Neural cell (in vitro differentiated cells): ENCODE data around the gene SHB. TPM values are rescaled to one million over a fixed set of nuclear protein-coding genes. Genes with fewer than 3 reads are reported as not detected.

ENCODE experiments used
- H2AFZ ChIP-seq: fragments of 200-600, 300-800 bp; sonication (generic), shearing (Covaris generic); 2 replicates; pipeline ENCODE4 v1.6.0; 2014; ENCODE audit warnings: low read depth, mild to moderate bottlenecking, antibody characterized with exemption, low read length, moderate library complexity
- H3F3A ChIP-seq: fragments of 200-600 bp; shearing (Covaris generic); 2 replicates; pipeline ENCODE4 v1.6.1; 2016; ENCODE audit warnings: mild to moderate bottlenecking, moderate library complexity, mixed read lengths, antibody characterized with exemption, low read length; ENCODE audit not compliant: insufficient read depth, poor library complexity, severe bottlenecking
- H3K27ac ChIP-seq: fragments of 200-600, 300-800 bp; sonication (generic), shearing (Covaris generic); 2 replicates; pipeline ENCODE4 v1.5.1; 2014; ENCODE audit warnings: mild to moderate bottlenecking, low read length, moderate library complexity
- H3K27me3 ChIP-seq: fragments of 300-800, 200-600 bp; sonication (generic), shearing (Covaris generic); 2 replicates; pipeline ENCODE4 v1.6.0; 2014; ENCODE audit warnings: mild to moderate bottlenecking, low read depth, low read length, moderate library complexity; ENCODE audit not compliant: insufficient read depth
- H3K36me3 ChIP-seq: fragments of 300-800, 200-600 bp; sonication (generic), shearing (Covaris generic); 2 replicates; pipeline ENCODE4 v1.5.1; 2014; ENCODE audit warnings: mild to moderate bottlenecking, antibody characterized with exemption, low read length, moderate library complexity; ENCODE audit not compliant: insufficient read depth
- H3K4me2 ChIP-seq: fragments of 300-800, 200-600 bp; sonication (generic), shearing (Covaris generic); 2 replicates; pipeline ENCODE4 v1.6.0; 2014; ENCODE audit warnings: mild to moderate bottlenecking, low read length
- H3K4me3 ChIP-seq: fragments of 300-800, 200-600 bp; sonication (generic), shearing (Covaris generic); 2 replicates; pipeline ENCODE4 v1.5.1; 2014; ENCODE audit warnings: mild to moderate bottlenecking, low read length, moderate library complexity
- H3K79me2 ChIP-seq: fragments of 200-600 bp; shearing (Covaris generic); replicated peaks from 2 replicates; pipeline ENCODE4 v1.6.0; 2014; ENCODE audit warnings: mild to moderate bottlenecking, low read length, moderate library complexity; ENCODE audit not compliant: insufficient read depth
- H3K9ac ChIP-seq: fragments of 300-800, 200-600 bp; sonication (generic), shearing (Covaris generic); 2 replicates; pipeline ENCODE4 v1.6.1; 2016; ENCODE audit warnings: mild to moderate bottlenecking, low read length, mixed read lengths
- H3K9me2 ChIP-seq: fragments of 200-600 bp; shearing (Covaris generic); 2 replicates; pipeline ENCODE4 v1.6.1; 2016; ENCODE audit warnings: mild to moderate bottlenecking, low read length, mixed read lengths; ENCODE audit not compliant: insufficient read depth
- H3K9me3 ChIP-seq: fragments of 200-600, 300-800 bp; sonication (generic), shearing (Covaris generic); 2 replicates; pipeline ENCODE4 v1.6.1; 2016; ENCODE audit warnings: mild to moderate bottlenecking, mixed run types, low read length, moderate library complexity, mixed read lengths
- H4K20me1 ChIP-seq: fragments of 200-600 bp; shearing (Covaris generic); 2 replicates; pipeline ENCODE4 v1.6.1; 2016; ENCODE audit warnings: mild to moderate bottlenecking, mixed run types; ENCODE audit not compliant: insufficient read depth
- EP300 ChIP-seq: fragments of 450-650 bp; conservative IDR thresholded peaks from 2 replicates; pipeline ENCODE4 v1.6.1; 2014; ENCODE audit warnings: antibody characterized with exemption, mild to moderate bottlenecking, moderate library complexity; ENCODE audit not compliant: poor library complexity, severe bottlenecking
- EZH2 ChIP-seq: fragments of 200-600, 300-800 bp; shearing (Covaris generic), sonication (generic); IDR thresholded peaks from 2 replicates; pipeline ENCODE4 v1.6.1; 2014; ENCODE audit warnings: antibody characterized with exemption, low read length, borderline replicate concordance, mild to moderate bottlenecking; ENCODE audit not compliant: insufficient read depth, poor library complexity, severe bottlenecking
- MXI1 ChIP-seq: fragments of 450-650 bp; conservative IDR thresholded peaks from 2 replicates; pipeline ENCODE4 v1.6.1; 2014; ENCODE audit warnings: antibody characterized with exemption, mild to moderate bottlenecking; ENCODE audit not compliant: poor library complexity, severe bottlenecking
- POLR2AphosphoS5 ChIP-seq: IDR thresholded peaks from 2 replicates; pipeline ENCODE4 v1.6.1; 2012
- RAD21 ChIP-seq: fragments of 450-650 bp; conservative IDR thresholded peaks from 2 replicates; pipeline ENCODE4 v1.6.1; 2014; ENCODE audit warnings: antibody characterized with exemption, mild to moderate bottlenecking, moderate library complexity
- SMC3 ChIP-seq: fragments of 450-650 bp; conservative IDR thresholded peaks from 2 replicates; pipeline ENCODE4 v1.6.1; 2014; ENCODE audit warnings: antibody characterized with exemption, mild to moderate bottlenecking, moderate library complexity; ENCODE audit not compliant: poor library complexity
- TAF1 ChIP-seq: IDR thresholded peaks from 2 replicates; pipeline ENCODE4 v1.6.1; 2012; ENCODE audit warnings: low read depth
- polyA plus RNA-seq: library from polyadenylated mRNA; depleted of rRNA; stranded (reverse); fragments of >200 nt; gene quantifications from 2 replicates; pipeline ENCODE4 v1.2.3, GENCODE V29; 2014
- TF ChIP-seq, protein P1 (sequence below): IDR thresholded peaks from 2 replicates; pipeline ENCODE4 v1.6.1; 2012; ENCODE audit warnings: borderline replicate concordance
- TF ChIP-seq, protein P2 (sequence below): fragments of 450-650 bp; IDR thresholded peaks from 2 replicates; pipeline ENCODE4 v1.5.1; 2014; ENCODE audit warnings: antibody characterized with exemption, mild to moderate bottlenecking, moderate library complexity; ENCODE audit not compliant: poor library complexity, severe bottlenecking

Gene SHB
- polyA plus RNA-seq, 1 donor from 2014 or later = 17.5 TPM

DNA sequence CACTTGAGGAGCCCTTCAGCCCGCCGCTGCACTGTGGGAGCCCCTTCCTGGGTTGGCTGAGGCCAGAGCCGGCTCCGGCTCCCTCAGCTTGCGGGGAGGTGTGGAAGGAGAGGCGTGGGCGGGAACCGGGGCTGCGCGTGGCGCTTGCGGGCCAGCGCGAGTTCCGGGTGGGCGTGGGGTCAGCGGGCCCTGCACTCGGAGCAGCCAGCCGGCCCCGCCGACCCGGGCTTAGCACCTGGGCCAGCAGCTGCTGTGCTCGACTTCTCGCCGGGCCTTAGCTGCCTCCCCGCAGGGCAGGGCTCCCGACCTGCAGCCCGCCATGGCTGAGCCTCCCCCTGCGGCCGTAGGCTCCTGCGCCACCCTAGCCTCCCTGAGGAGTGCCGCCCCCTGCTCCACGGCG is 6.2 kb upstream of the SHB start:
- H3K27me3 ChIP-seq = no peaks in the 10 kb centered on the region
- TF ChIP-seq EP300 (no peak), SMC3 (no peak), POLR2AphosphoS5 (no peak), EZH2 (no peak), TAF1 (no peak), MXI1 (no peak), RAD21 (no peak)
- TF ChIP-seq, protein P1, sequence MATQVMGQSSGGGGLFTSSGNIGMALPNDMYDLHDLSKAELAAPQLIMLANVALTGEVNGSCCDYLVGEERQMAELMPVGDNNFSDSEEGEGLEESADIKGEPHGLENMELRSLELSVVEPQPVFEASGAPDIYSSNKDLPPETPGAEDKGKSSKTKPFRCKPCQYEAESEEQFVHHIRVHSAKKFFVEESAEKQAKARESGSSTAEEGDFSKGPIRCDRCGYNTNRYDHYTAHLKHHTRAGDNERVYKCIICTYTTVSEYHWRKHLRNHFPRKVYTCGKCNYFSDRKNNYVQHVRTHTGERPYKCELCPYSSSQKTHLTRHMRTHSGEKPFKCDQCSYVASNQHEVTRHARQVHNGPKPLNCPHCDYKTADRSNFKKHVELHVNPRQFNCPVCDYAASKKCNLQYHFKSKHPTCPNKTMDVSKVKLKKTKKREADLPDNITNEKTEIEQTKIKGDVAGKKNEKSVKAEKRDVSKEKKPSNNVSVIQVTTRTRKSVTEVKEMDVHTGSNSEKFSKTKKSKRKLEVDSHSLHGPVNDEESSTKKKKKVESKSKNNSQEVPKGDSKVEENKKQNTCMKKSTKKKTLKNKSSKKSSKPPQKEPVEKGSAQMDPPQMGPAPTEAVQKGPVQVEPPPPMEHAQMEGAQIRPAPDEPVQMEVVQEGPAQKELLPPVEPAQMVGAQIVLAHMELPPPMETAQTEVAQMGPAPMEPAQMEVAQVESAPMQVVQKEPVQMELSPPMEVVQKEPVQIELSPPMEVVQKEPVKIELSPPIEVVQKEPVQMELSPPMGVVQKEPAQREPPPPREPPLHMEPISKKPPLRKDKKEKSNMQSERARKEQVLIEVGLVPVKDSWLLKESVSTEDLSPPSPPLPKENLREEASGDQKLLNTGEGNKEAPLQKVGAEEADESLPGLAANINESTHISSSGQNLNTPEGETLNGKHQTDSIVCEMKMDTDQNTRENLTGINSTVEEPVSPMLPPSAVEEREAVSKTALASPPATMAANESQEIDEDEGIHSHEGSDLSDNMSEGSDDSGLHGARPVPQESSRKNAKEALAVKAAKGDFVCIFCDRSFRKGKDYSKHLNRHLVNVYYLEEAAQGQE = no peak
- TF ChIP-seq, protein P2, sequence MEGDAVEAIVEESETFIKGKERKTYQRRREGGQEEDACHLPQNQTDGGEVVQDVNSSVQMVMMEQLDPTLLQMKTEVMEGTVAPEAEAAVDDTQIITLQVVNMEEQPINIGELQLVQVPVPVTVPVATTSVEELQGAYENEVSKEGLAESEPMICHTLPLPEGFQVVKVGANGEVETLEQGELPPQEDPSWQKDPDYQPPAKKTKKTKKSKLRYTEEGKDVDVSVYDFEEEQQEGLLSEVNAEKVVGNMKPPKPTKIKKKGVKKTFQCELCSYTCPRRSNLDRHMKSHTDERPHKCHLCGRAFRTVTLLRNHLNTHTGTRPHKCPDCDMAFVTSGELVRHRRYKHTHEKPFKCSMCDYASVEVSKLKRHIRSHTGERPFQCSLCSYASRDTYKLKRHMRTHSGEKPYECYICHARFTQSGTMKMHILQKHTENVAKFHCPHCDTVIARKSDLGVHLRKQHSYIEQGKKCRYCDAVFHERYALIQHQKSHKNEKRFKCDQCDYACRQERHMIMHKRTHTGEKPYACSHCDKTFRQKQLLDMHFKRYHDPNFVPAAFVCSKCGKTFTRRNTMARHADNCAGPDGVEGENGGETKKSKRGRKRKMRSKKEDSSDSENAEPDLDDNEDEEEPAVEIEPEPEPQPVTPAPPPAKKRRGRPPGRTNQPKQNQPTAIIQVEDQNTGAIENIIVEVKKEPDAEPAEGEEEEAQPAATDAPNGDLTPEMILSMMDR = no peak

DNA sequence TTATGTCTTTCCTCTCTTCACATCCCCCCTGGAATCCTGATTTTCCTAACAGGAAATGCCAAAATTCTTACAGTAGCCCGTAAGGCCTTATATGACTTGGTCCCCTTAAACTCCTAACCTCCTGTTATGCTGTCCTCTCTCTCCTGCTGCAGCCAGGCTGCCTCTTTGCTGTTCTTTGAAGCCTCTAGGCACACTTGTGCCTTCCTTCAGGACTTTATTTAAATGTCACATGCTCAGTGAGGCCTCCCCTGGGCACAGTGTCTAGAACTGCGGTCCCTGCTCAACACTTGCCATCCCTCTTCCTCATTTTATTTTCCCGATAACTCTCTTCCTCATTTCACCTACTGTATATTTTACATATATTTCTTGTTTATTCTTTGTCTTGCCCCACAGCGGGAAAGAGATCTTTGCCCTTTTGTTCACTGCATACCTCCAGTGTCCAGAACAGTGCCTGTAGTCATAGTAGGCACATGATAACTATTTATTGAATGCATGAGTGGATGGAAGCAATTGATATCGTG is 5.5 kb upstream of the SHB start:
- Histone ChIP-seq H3K4me2 (no peak overlapping the region), H3K9me2 (no peaks in the 10 kb centered on the region), H3K9ac (no peak overlapping the region), H4K20me1 (no peaks in the 10 kb centered on the region), H3F3A (no peaks in the 10 kb centered on the region), H3K27ac (no peak overlapping the region), H3K36me3 (no peaks in the 10 kb centered on the region), H3K9me3 (no peaks in the 10 kb centered on the region), H3K79me2 (no peaks in the 10 kb centered on the region), H3K27me3 (no peaks in the 10 kb centered on the region), H2AFZ (no peak overlapping the region), H3K4me3 (no peak overlapping the region)
- TF ChIP-seq, protein P1 = no peak
- TF ChIP-seq MXI1 (no peak), TAF1 (no peak), POLR2AphosphoS5 (no peak)
- TF ChIP-seq, protein P2 = no peak

More for the DNA sequence above, 6.2 kb upstream of the SHB start:
- no peaks in the 10 kb centered on the region for H4K20me1 ChIP-seq
- no peak overlapping the region for H3K27ac ChIP-seq
- no peaks in the 10 kb centered on the region for H3K36me3 ChIP-seq
- no peaks in the 10 kb centered on the region for H3K9me2 ChIP-seq
- no peaks in the 10 kb centered on the region for H3F3A ChIP-seq
- no peak overlapping the region for H2AFZ ChIP-seq
- H3K4me3 ChIP-seq = no peak overlapping the region
- H3K9me3 ChIP-seq = no peaks in the 10 kb centered on the region
- no peak overlapping the region for H3K4me2 ChIP-seq
- H3K79me2 ChIP-seq = no peaks in the 10 kb centered on the region
- H3K9ac ChIP-seq = no peak overlapping the region
